ENCODE results near the gene FAM25G.

GRCh38 chr10:47443145-47443544, 48.4 kb downstream of the FAM25G start:
- TF ChIP-seq CTCF (IDR thresholded peaks at IDR 0.05; ENCODE audit: insufficient read depth, low read length, poor library complexity, severe bottlenecking) (no peak), EZH2phosphoT487 (conservative IDR thresholded peaks at IDR 0.05; ENCODE audit: low read length) (no peak)
